GM19193 (cell line): ENCODE measurements around the gene NTSR1.

Experiments used
- POLR2A ChIP-seq: IDR thresholded peaks from 4 replicates; pipeline ENCODE4 v1.6.1; 2011; ENCODE audit not compliant: insufficient read depth, insufficient read length; ENCODE audit errors: extremely low read depth

Gene NTSR1

DNA sequence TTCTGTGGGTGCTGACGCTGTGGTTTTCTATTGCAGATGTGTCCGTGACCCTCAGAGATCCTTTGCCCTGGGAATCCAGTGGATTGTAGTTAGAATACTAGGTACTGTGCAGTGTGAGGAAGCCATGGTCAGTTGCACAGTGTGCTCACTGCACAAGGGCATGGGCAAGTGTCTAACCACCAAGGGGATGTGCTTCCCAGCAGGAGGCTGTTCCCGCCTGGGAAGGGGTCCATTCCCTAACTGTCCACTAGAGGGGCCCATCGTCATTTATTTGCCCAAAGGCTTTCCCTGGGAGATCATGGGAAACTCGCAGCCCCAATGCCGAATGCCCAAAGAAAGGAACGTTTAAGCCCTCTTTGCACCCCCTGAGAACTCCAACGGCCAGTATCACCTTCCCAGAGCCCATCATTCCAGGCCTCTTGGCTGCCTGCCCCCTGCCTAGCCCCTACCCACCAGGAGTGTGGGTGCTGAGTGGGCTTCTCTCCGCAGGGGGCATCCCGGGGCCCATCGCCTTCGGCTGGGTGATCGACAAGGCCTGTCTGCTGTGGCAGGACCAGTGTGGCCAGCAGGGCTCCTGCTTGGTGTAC, 40.1 kb upstream of the NTSR1 start:
- TF ChIP-seq POLR2A = no peak

- no peak for TF ChIP-seq POLR2A
These were observed 39.4 kb upstream of the NTSR1 start for GRCh38 chr20:62669249-62669648.

DNA sequence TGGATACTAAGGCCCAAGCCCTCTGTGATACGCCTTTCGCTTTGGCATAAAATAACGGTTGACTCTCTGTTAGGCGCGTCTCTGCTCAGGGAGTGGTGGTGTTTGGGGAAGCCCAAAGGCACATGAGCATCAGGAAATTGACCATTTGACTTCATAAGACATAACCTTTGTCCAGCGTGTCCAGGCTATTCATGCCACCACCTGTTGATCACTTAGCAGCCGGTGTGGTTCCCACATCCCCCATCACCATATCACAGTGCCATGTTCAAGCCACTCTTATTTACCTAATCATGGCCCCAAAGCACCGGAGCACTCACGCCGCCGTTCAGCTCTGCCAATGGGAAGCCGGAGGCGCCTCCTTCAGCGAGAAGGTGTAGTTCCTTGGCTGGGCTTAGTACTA, 38.5 kb upstream of the NTSR1 start:
- no peak for TF ChIP-seq POLR2A

GRCh38 chr20:62670998-62671397, 37.6 kb upstream of the NTSR1 start:
- TF ChIP-seq POLR2A = no peak

GRCh38 chr20:62671765-62672164, 36.9 kb upstream of the NTSR1 start:
- TF ChIP-seq POLR2A = no peak

- TF ChIP-seq POLR2A = no peak
These were observed 34.3 kb upstream of the NTSR1 start for GRCh38 chr20:62674370-62674769.

GRCh38 chr20:62675156-62675876, 33.3 kb upstream of the NTSR1 start:
- no peak for TF ChIP-seq POLR2A

DNA sequence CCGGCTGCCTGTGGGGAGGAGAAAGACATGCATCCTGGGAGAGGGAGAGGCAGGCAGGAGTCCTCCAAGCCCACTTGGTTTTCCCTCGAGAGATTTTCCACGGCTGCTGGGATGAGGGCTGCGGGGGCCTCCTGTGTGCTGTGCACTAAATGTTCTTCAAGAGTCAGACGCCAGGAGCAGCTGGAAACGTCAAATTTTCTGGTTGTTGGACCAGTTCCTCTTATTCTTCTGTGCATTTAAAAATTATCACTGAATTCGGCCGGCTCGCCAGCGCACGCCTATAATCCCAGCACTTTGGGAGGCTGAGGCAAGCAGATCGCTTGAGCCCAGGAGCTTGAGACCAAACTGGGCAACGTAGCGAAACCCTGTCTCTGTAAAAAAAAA, 32.8 kb upstream of the NTSR1 start:
- TF ChIP-seq POLR2A = no peak

DNA sequence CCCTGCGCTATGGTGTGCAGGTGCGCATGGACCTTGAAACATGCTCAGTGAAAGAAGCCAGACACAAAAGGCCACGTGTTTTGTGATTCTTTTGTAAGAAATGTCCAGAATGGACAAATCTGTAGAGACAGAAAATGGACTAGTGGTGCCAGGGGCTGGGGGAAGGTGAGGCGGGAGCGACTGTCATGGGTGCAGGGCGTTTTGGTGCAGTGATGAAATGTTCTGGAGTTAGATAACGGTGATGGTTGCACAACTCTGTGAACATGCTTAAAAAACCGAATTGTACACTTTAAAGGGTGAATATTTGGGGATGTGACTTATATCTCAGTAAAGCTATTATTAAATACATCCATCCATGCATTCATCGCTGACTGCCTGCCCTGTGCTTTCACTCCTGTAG, 31.7 kb upstream of the NTSR1 start:
- TF ChIP-seq POLR2A = no peak

DNA sequence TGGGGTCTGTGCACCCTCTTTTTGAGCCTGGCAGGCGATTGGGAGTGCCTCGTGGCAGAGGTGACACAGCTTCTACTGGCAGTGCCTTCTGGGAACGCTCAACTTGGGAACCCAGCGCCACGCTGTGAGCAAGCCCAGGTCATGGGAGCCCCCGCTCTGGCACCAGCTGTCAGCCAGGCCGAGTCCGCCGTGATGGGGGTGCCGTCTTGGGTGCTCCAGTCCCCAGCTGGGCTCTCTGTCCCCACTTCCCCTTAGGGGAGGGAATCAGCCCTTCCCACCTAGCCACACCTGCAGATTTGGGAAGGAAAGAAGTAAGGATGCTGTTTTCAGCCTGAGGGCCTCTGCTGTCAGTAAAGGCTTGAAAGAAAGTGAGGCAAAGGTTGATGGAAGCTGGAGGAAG, 31.0 kb upstream of the NTSR1 start:
- no peak for TF ChIP-seq POLR2A

GRCh38 chr20:62678553-62678952, 30.1 kb upstream of the NTSR1 start:
- TF ChIP-seq POLR2A = no peak

DNA sequence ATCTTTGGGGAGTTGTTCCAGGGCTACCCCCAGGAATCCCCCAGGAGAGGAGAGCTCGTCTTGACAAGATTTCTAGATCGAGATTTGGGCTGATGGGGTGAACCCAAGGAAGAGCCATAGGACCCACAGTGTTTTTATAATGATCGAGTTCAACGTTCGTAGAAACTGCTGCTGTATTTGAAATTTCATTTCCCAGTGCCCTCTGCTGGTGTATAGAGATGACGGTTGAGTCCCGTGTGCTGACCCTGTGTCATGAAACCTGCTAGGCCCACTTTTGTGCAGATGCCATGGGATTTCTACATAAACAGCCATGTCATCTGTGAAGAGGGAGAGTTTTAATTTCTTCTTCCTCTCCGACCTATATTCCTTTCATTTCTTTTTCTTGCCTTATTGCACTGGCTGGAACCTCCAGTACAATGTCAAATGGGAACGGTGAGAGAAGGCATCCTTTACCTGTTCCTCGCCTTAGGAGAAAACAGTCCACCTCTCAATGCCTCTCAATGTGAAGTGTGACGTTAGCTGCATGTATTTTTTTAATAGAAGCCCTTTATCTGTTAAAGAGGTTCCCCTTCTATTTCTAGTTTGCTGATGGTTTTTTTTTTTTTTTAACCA, 28.6 kb upstream of the NTSR1 start:
- no peak for TF ChIP-seq POLR2A

- no peak for TF ChIP-seq POLR2A
These were observed 25.6 kb upstream of the NTSR1 start for GRCh38 chr20:62682912-62683517.

- TF ChIP-seq POLR2A = no peak
These were observed 23.7 kb upstream of the NTSR1 start for GRCh38 chr20:62684981-62685380.

GRCh38 chr20:62685781-62686555, 22.7 kb upstream of the NTSR1 start:
- no peak for TF ChIP-seq POLR2A
